ENCODE measurements around the gene PRKG2. TPM values are rescaled to one million over a fixed set of nuclear protein-coding genes. Genes with fewer than 3 reads are reported as not detected.
A peak's percentile ranks its signal among the peaks of the same experiment; 100 is the strongest.

PRKG2 gene
- total RNA-seq, 6 donors from 2014 or later: 2.1 to 8.9 (median 6.2) TPM

DNA sequence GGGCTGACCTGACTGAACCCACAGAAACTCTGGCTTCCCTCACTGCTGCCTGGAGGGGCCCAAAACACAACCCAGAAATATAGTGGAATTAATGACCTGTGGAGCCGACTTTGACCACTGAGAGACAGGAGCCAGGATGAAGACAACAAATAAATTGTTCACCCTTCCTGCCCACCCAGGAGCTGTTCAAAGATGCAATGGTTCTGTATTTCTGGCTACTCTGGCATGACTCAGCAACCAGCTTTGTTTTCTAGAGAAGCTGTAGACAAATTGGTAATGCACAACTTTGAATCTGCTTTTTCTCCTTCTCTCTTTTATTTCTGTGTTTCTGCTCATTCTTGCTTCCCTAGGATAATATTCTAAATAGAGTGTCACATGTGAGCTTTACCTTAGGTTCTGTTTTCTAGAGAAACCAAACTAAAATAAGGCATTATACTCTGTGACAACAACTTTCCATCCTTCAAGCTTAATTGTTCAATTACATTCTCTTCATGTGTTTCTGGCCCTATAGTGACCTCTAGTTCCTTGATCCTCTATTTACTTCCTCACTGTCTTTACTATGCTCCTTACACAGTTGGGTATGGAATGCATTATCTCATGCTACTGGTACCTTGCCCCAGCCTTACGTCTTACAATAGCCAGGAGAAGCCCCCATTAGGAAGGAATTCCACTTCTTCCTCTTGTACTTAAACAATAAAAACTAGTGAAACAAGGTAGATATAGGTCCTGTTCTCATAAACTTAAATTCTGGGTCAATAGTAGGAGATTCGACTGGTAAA is 6.5 kb upstream of the PRKG2 start:
- Histone ChIP-seq H3K4me3 (no peak overlapping the region), H3K27me3 (no peaks in the 10 kb centered on the region), H3K27ac (no peak overlapping the region), H3K36me3 (no peaks in the 10 kb centered on the region), H3K9me3 (no peaks in the 10 kb centered on the region), H3K4me1 (no peaks in the 10 kb centered on the region)
- WGBS, 2 donors: 71 to 72% methylated on average over 3 of the region's 3 CpGs
- ATAC-seq (ENCODE audit: low FRiP score in 2 of 2): no peak
- no peak for DNase-seq
- TF ChIP-seq EP300 (IDR thresholded peaks at IDR 0.05) (no peak), POLR2AphosphoS5 (IDR thresholded peaks at IDR 0.05) (no peak), POLR2A (IDR thresholded peaks at IDR 0.05) (no peak)
- TF ChIP-seq, protein P1, sequence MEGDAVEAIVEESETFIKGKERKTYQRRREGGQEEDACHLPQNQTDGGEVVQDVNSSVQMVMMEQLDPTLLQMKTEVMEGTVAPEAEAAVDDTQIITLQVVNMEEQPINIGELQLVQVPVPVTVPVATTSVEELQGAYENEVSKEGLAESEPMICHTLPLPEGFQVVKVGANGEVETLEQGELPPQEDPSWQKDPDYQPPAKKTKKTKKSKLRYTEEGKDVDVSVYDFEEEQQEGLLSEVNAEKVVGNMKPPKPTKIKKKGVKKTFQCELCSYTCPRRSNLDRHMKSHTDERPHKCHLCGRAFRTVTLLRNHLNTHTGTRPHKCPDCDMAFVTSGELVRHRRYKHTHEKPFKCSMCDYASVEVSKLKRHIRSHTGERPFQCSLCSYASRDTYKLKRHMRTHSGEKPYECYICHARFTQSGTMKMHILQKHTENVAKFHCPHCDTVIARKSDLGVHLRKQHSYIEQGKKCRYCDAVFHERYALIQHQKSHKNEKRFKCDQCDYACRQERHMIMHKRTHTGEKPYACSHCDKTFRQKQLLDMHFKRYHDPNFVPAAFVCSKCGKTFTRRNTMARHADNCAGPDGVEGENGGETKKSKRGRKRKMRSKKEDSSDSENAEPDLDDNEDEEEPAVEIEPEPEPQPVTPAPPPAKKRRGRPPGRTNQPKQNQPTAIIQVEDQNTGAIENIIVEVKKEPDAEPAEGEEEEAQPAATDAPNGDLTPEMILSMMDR (IDR thresholded peaks at IDR 0.05): no peak

DNA sequence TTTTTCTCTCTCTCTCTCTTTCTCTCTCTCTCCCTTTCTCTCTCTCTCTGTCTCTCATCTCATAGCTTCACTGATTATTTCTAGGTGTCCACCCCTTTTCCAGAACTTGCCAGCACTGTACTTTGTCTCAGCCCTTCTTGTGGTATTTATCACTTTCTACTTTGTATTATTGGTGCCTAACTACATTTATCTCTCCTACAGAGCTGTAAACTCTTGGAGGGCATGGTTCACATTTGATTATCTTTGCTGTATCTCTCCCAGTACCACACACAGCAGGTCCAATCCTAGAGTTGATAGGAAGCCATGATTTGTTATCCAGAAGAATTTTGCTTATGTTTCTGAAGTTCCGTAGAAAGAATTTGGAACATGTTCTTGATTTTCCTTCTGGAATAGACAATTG is 5.2 kb upstream of the PRKG2 start:
- ATAC-seq (ENCODE audit: low FRiP score in 2 of 2): no peak
- Histone ChIP-seq H3K4me3 (no peak overlapping the region), H3K27me3 (no peaks in the 10 kb centered on the region), H3K27ac (no peak overlapping the region), H3K9me3 (no peaks in the 10 kb centered on the region), H3K4me1 (peaks cover 0 to 6% (median 2%) of the 10 kb centered on the region in 4 donors), H3K36me3 (no peaks in the 10 kb centered on the region)
- WGBS, 2 donors: 94 to 96% methylated on average over 1 of the region's 1 CpG
- TF ChIP-seq POLR2AphosphoS5 (IDR thresholded peaks at IDR 0.05) (no peak), POLR2A (IDR thresholded peaks at IDR 0.05) (no peak), EP300 (IDR thresholded peaks at IDR 0.05) (no peak)
- TF ChIP-seq, protein P1 (IDR thresholded peaks at IDR 0.05): no peak
- DNase-seq: no peak

DNA sequence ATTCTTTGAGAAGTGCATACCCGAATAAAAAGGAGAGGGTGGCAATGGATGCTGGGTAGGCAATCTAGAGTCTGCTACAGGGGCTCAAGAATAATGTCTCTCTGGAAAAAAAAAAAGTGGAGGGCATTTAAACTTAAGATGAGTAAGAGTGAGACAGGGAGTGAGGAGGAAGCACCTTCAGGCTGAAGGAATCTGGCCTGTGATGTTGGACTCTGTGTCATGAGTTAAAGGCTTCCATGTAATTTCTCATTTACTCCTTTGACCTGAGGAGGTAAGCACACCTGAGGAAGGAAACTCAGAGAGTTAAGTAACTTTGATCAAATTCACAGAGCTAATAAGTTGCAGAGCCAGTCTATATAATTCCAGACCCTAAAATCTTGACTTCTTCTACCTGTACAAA is 3.2 kb upstream of the PRKG2 start:
- WGBS, 2 donors: 83 to 88% methylated on average over 1 of the region's 1 CpG

DNA sequence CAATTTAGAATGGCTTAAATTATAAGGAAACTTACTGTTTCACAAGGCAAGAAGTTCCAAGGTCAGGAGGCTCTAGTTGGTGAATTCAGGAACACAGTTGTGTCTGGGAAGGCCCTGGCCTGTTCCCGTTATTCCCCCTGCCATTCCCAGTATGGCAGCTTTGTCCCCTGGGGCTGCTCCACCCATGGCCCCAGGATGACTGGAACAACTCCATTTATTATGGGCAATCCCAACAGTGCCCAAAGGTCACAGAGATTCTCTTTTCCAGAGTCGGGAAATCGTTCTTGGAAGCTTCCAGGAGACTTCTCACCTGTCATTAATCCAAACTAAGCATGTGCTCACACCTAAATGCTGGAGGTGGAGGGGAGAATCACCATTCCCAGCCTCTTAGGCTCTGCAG is 2.8 kb upstream of the PRKG2 start:
- ATAC-seq (ENCODE audit: low FRiP score in 2 of 2) (no peak), DNase-seq (no peak)
- Histone ChIP-seq H3K27me3 (peaks cover 0 to 9% (median 4%) of the 10 kb centered on the region in 4 donors), H3K9me3 (no peaks in the 10 kb centered on the region), H3K36me3 (no peaks in the 10 kb centered on the region), H3K4me1 (peaks cover 0 to 16% (median 2%) of the 10 kb centered on the region in 4 donors), H3K4me3 (no peak overlapping the region), H3K27ac (no peak overlapping the region)
- TF ChIP-seq, protein P1 (IDR thresholded peaks at IDR 0.05): no peak
- TF ChIP-seq EP300 (IDR thresholded peaks at IDR 0.05) (no peak), POLR2AphosphoS5 (IDR thresholded peaks at IDR 0.05) (no peak)
- 82 to 90% methylated on average over 3 of the region's 3 CpGs for WGBS, 2 donors

More for the DNA sequence above, 3.2 kb upstream of the PRKG2 start:
- Histone ChIP-seq H3K27ac (no peak overlapping the region), H3K9me3 (no peaks in the 10 kb centered on the region), H3K27me3 (peaks cover 0 to 9% (median 4%) of the 10 kb centered on the region in 4 donors), H3K36me3 (no peaks in the 10 kb centered on the region), H3K4me3 (no peak overlapping the region), H3K4me1 (peaks cover 0 to 16% (median 2%) of the 10 kb centered on the region in 4 donors)
- TF ChIP-seq EP300 (IDR thresholded peaks at IDR 0.05) (no peak), POLR2AphosphoS5 (IDR thresholded peaks at IDR 0.05) (no peak), POLR2A (IDR thresholded peaks at IDR 0.05) (no peak)
- ATAC-seq (ENCODE audit: low FRiP score in 2 of 2) (no peak), DNase-seq (no peak)

DNA sequence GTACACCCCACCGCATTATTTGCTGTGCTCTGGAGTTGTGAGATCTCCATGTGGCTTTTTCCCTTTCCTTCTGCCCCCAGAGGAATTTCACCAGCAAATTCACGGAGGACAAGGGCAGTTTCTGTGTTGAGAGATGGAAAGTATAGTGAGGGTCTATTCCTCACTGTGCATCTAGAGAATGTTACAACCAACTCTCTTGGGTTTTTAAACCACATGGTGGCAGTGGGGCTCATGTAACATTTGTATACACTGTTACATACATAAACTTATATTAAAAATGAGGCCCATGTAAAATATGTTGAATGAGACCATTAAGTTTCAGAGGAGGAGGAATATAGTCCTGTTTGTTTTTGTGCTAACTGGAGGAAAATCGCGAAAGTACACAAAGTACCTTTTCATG is 909 bp upstream of the PRKG2 start:
- ATAC-seq (ENCODE audit: low FRiP score in 2 of 2): no peak
- TF ChIP-seq, protein P1 (IDR thresholded peaks at IDR 0.05): no peak
- TF ChIP-seq POLR2AphosphoS5 (IDR thresholded peaks at IDR 0.05) (no peak), POLR2A (IDR thresholded peaks at IDR 0.05) (no peak), EP300 (IDR thresholded peaks at IDR 0.05) (no peak)
- Histone ChIP-seq H3K27ac (no peak overlapping the region), H3K4me1 (peaks cover 0 to 16% (median 2%) of the 10 kb centered on the region in 4 donors), H3K27me3 (peaks cover 0 to 9% (median 4%) of the 10 kb centered on the region in 4 donors), H3K9me3 (no peaks in the 10 kb centered on the region), H3K36me3 (no peaks in the 10 kb centered on the region), H3K4me3 (peak overlapping the region in 3 of 4 donors; percentile 58 to 63 (median 58))
- 52% methylated on average over 4 of the region's 4 CpGs for WGBS, 2 donors
- DNase-seq: no peak
